Measurements from ENCODE around the gene MYLK.

Gene MYLK

GRCh38 chr3:123767564-123768292 lies 116.4 kb downstream of the MYLK start:
- no peak for DNase-seq

- DNase-seq, result no peak
These were observed 117.1 kb downstream of the MYLK start for GRCh38 chr3:123767009-123767372.

- DNase-seq, result no peak
These were observed 117.7 kb downstream of the MYLK start for GRCh38 chr3:123766193-123767008.

GRCh38 chr3:123765475-123766128 lies 118.5 kb downstream of the MYLK start:
- DNase-seq, result no peak

- no peak for DNase-seq
These were observed 119.5 kb downstream of the MYLK start for GRCh38 chr3:123764647-123765046.

- no peak for DNase-seq
These were observed 121.3 kb downstream of the MYLK start for GRCh38 chr3:123762805-123763204.

- no peak for DNase-seq
These were observed 123.3 kb downstream of the MYLK start for GRCh38 chr3:123760817-123761216.

- DNase-seq, result no peak
These were observed 124.3 kb downstream of the MYLK start for GRCh38 chr3:123759871-123760270.

- no peak for DNase-seq
These were observed 124.8 kb downstream of the MYLK start for GRCh38 chr3:123759311-123759710.

GRCh38 chr3:123758081-123758564 lies 126.0 kb downstream of the MYLK start:
- no peak for DNase-seq

GRCh38 chr3:123757281-123757940 lies 126.7 kb downstream of the MYLK start:
- no peak for DNase-seq

- DNase-seq, result no peak
These were observed 128.6 kb downstream of the MYLK start for GRCh38 chr3:123755501-123755900.

GRCh38 chr3:123755085-123755484 lies 129.0 kb downstream of the MYLK start:
- no peak for DNase-seq

GRCh38 chr3:123753286-123753685 lies 130.8 kb downstream of the MYLK start:
- DNase-seq, result no peak

GRCh38 chr3:123752228-123752627 lies 131.9 kb downstream of the MYLK start:
- no peak for DNase-seq

- DNase-seq, result no peak
These were observed 132.7 kb downstream of the MYLK start for GRCh38 chr3:123751433-123751832.

- DNase-seq, result no peak
These were observed 133.3 kb downstream of the MYLK start for GRCh38 chr3:123750659-123751420.

- no peak for DNase-seq
These were observed 133.9 kb downstream of the MYLK start for GRCh38 chr3:123750209-123750608.

- no peak for DNase-seq
These were observed 134.4 kb downstream of the MYLK start for GRCh38 chr3:123749711-123750110.

- DNase-seq, result no peak
These were observed 138.8 kb downstream of the MYLK start for GRCh38 chr3:123745184-123745855.

- DNase-seq, result no peak
These were observed 140.1 kb downstream of the MYLK start for GRCh38 chr3:123744064-123744463.

- no peak for DNase-seq
These were observed 141.0 kb downstream of the MYLK start for GRCh38 chr3:123743121-123743520.

Data from stimulated activated CD4-positive, alpha-beta T cell treated with anti-CD3 and anti-CD28 coated beads, Interleukin-2, amount 100 ng/mL, for 48 hours (primary cell).